HepG2 (cell line): Measurements from ENCODE around the gene UBE2I.

Experiments used
- ELF4 ChIP-seq: sonication (generic); formaldehyde crosslinking; IDR thresholded peaks from 2 replicates; pipeline ENCODE4 v1.5.0; 2020; ENCODE audit warnings: missing genetic modification reagents, mild to moderate bottlenecking, moderate library complexity, borderline replicate concordance
- GABPA ChIP-seq, 2 experiments: IDR thresholded peaks; 2 replicates each; pipeline ENCODE4 v1.6.1; 2011 to 2016; ENCODE audit warnings: low read depth in 2 of 2, low read length in 1 of 2, missing biosample characterization in 1 of 2, missing genetic modification characterization in 1 of 2
- KDM5A ChIP-seq: fragments of 200-600 bp; sonication (generic); IDR thresholded peaks from 2 replicates; pipeline ENCODE4 v1.7.0; 2018; ENCODE audit warnings: antibody characterized with exemption, mild to moderate bottlenecking, low read length, borderline replicate concordance
- SETDB1 ChIP-seq: sonication (generic); formaldehyde crosslinking; IDR thresholded peaks from 2 replicates; pipeline ENCODE4 v1.5.1; 2020; ENCODE audit warnings: missing genetic modification reagents, mild to moderate bottlenecking, borderline replicate concordance
- SMARCE1 ChIP-seq: fragments of 450-650 bp; IDR thresholded peaks from 2 replicates; pipeline ENCODE4 v1.6.1; 2017; ENCODE audit warnings: borderline replicate concordance
- TAF1 ChIP-seq: sonication (generic); formaldehyde crosslinking; IDR thresholded peaks from 2 replicates; pipeline ENCODE4 v1.4.0; 2020; ENCODE audit warnings: missing genetic modification reagents
- ZFP36 ChIP-seq: fragments of 150-350 bp; IDR thresholded peaks from 2 replicates; pipeline ENCODE4 v1.6.1; 2018; ENCODE audit warnings: borderline replicate concordance, low read length, low read depth; ENCODE audit not compliant: partially characterized antibody
- TF ChIP-seq, protein P1 (sequence below), 2 experiments: IDR thresholded peaks; 2 replicates each; pipeline ENCODE4 v1.6.1; 2011 to 2012; ENCODE audit warnings: low read length in 2 of 2, borderline replicate concordance in 1 of 2, low read depth in 1 of 2, mild to moderate bottlenecking in 1 of 2, moderate library complexity in 1 of 2

GRCh38 chr16:1301562-1301961, 7.9 kb upstream of the UBE2I start:
- TF ChIP-seq SMARCE1 = no peak
- TF ChIP-seq GABPA (IDR thresholded peaks at IDR 0.05; ENCODE audit: low read depth, low read length) = no peak
- no peak for TF ChIP-seq GABPA (CRISPR knock-in tag; IDR thresholded peaks at IDR 0.05; ENCODE audit: low read depth)
- TF ChIP-seq TAF1 = no peak
- no peak for TF ChIP-seq ELF4 (CRISPR knock-in tag)
- TF ChIP-seq, protein P1, sequence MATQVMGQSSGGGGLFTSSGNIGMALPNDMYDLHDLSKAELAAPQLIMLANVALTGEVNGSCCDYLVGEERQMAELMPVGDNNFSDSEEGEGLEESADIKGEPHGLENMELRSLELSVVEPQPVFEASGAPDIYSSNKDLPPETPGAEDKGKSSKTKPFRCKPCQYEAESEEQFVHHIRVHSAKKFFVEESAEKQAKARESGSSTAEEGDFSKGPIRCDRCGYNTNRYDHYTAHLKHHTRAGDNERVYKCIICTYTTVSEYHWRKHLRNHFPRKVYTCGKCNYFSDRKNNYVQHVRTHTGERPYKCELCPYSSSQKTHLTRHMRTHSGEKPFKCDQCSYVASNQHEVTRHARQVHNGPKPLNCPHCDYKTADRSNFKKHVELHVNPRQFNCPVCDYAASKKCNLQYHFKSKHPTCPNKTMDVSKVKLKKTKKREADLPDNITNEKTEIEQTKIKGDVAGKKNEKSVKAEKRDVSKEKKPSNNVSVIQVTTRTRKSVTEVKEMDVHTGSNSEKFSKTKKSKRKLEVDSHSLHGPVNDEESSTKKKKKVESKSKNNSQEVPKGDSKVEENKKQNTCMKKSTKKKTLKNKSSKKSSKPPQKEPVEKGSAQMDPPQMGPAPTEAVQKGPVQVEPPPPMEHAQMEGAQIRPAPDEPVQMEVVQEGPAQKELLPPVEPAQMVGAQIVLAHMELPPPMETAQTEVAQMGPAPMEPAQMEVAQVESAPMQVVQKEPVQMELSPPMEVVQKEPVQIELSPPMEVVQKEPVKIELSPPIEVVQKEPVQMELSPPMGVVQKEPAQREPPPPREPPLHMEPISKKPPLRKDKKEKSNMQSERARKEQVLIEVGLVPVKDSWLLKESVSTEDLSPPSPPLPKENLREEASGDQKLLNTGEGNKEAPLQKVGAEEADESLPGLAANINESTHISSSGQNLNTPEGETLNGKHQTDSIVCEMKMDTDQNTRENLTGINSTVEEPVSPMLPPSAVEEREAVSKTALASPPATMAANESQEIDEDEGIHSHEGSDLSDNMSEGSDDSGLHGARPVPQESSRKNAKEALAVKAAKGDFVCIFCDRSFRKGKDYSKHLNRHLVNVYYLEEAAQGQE (IDR thresholded peaks at IDR 0.05; ENCODE audit: borderline replicate concordance in 1 of 2, low read depth in 1 of 2, low read length in 2 of 2) = no peak
- no peak for TF ChIP-seq SETDB1 (CRISPR knock-in tag)
- TF ChIP-seq ZFP36 = no peak
- no peak for TF ChIP-seq KDM5A
